Inferior parietal cortex (tissue), 1 donor: Measurements from ENCODE around the gene LAIR1.
"Not testable (repeated sequence)": the region's sequence is repeated elsewhere in the genome, so short reads cannot be mapped to it uniquely, and the experiment has no call there.

Source experiments
- DNase-seq: peaks from one replicate; pipeline ENCODE4 v3.0.0-alpha.2; 2016; ENCODE audit errors: extremely low spot score

The LAIR1 gene, protein sequence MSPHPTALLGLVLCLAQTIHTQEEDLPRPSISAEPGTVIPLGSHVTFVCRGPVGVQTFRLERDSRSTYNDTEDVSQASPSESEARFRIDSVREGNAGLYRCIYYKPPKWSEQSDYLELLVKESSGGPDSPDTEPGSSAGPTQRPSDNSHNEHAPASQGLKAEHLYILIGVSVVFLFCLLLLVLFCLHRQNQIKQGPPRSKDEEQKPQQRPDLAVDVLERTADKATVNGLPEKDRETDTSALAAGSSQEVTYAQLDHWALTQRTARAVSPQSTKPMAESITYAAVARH

DNA sequence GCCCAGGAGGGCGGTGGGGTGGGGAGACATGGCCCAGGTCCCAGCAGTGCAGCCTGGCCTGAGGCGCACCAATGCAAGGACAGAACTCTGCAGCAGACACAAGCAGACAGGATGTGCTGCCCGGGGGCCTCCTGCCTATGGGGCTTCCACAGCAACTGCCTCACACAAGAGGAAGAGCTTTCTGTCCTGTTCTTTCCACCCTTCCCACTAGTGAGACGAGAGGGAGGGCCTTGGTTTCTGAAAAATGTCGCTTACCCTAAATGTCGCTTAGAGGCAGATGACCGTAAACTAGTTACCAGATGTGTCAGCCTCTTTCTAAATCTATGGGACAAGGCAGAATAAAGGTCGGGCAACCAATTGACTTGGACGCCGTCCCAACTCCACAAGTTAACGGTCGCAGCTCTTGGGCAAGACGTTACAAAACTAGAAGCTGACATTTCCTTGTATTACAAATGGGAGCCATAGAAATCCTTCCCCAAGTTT lies at the start of gene LAIR1:
Gene LAIR1, minus strand, starts transcription at position 157 of the 483 bp plus-strand sequence. Its CDS starts 127 bp downstream, at position 30.
- DNase-seq = no peak

DNA sequence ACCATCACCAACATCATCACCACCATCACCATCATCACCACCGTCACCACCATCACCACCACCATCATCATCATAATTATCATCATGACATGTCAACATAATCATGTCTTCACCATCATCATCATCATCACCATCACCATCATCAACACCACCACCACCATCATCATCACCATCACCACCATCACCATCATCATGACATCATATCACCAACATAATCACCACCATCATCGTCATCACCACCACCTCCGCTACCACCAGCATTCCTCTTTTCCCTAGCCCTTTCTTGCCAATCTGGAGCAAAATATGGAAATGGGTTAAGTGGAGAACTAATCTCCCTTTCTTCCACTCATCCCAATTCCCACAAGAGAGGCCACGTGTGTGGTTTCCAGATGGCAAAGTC lies 49.4 kb upstream of the LAIR1 start:
- no peak for DNase-seq

DNA sequence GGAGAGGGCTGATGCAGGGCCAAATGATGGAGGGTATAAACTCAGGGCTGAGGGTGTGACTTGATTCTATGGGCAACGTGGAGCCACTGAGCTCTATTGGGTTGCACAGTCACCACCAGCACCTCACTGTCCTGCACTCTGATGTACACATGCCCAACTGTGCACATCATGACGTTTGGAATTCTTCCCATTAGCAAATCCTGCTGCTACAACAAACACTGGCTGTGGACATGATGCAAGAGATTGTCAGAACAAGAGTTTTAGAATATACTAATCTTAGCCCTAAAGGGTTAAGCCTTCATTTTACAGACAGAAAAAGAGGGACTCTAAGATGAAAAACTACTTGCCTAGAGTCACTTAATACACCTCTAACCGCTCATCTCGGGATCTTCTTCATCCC lies 48.1 kb upstream of the LAIR1 start:
- no peak for DNase-seq

DNA sequence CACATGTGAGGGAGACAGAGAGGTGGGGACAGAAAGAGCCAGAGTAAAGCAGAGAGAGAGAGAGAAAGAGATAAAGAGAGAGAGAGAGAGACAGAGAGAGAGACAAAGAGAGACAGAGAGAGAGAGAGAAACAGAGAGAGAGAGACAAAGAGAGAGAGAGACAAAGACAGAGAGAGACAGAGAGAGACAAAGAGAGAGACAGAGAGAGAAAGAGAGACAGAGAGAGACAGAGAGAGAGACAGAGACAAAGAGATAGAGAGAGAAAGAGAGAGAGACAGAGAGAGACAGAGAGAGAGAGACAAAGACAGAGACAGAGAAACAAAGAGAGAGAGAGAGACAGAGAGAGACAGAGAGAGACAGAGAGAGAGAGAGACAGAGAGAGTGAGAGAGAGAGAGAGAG lies 46.3 kb upstream of the LAIR1 start:
- no peak for DNase-seq

DNA sequence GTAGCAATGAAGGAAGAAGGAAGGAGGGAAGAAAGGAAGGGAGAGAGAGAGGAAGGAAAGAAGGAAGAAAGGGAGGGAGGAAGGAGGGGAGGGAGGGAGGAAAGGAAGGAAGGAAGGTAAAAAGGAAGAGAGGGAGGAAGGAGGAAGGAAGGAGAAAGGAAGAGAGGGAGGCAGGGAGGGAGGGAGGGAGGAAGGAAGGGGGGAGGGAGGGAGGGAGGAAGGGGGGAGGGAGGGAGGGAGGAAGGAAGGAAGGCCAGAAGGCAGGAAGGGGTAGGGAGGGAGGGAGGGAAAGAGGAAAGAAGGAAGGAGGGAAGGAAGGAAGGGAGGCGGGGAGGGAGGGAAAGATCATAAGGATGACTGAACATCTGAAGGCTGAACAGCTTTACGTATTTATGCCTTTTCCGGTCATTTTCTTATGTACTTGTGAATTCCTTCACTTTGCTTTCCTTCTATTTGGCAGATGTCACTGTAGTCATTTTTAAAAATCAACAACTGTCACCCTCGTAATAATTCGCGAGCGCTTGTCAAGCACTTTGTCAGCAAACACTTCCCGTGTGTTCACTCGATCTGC lies 43.8 kb upstream of the LAIR1 start:
- DNase-seq = no peak

DNA sequence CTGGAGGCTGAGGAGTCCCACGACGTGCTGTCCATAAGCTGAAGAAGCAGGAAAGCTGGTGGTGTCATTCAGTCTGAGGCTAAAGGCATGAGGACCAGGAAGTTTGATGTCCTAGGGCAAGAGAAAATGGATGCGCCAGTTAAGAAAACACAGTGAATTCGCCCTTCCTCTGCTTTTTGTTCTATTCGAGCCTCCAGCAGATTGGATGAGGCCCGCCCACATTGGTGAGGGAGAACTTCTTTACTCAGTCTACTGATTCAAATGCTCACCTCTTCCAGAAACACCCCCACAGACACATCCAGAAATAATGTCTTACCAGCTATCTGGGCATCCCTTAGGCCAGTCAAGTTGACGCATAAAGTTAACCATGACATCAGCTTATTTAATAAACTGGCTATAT lies 43.0 kb upstream of the LAIR1 start:
- DNase-seq = no peak

DNA sequence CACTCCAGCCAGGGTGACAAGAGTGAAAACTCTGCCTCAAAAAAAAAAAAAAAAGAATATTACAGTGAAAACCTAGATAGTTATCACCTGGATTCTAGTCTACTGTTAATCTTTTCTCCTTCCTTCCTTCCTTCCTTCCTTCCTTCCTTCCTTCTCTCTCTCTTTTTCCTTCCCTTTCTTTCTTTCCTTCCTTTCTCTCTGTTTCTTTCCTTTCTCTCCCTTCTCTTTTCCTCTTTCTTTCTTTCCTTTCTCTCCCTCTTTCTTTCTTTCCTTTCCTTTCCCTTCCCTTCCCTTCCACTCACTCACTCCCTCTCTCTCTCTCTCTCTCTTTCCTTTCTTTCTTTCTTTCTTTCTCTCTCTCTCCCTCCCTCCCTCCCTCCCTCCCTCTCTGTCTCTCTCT lies 40.9 kb upstream of the LAIR1 start:
- no peak for DNase-seq

DNA sequence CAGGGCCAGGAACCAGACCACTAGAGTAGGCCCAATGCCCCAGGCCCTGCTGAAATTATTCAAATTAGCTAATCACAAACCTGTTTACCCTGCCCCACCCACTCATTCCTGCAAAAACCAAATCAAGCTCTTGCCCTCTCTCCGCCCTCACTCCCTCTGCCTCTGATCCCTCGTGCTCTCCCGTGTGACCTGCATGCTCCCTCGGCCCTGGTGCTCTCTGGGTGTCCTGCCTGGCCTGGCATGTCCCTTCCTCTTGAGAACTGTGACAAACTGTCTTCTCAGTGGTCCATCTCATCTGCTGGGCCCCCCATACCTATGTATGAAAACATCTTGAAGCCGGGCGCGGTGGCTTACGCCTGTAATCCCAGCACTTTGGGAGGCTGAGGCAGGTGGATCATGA lies 38.3 kb upstream of the LAIR1 start:
- no peak for DNase-seq

DNA sequence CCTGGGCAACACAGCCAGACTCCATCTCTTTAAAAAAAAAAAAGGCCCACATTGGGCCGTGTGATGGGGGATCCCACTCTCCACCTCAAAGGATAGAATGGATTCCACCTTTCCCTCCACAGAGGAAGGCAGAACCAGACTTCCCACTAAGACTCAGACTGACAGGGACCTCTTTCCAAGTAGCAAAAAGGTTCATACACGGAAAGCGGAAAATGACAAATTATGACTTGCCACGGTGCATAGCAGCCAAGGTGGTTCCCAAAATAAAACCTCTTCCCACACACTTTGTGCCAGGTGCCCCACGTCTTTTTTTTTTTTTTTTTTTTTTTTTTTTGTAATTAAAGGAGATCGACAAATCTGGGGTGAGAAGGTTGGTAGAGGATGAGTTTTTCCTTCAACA lies 36.2 kb upstream of the LAIR1 start:
- no peak for DNase-seq

DNA sequence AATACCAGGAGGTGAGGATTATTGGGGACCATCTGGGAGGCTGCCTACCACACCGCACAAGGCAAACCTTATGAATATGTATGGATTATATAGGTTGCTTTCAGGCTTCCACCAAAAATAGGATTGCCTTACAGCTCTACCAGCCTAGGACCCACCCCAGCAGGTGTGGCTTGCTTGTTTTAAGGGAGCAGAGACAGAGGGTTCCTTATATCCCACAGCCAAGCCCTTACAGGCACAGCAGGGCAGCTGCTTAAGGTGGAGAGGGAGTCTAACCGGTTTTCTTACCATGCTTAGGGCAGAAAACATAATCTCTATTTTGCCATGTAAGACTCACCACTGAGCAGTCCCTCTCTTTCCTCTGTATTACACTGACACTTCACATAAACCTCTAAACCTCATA lies 34.5 kb upstream of the LAIR1 start:
- no peak for DNase-seq

DNA sequence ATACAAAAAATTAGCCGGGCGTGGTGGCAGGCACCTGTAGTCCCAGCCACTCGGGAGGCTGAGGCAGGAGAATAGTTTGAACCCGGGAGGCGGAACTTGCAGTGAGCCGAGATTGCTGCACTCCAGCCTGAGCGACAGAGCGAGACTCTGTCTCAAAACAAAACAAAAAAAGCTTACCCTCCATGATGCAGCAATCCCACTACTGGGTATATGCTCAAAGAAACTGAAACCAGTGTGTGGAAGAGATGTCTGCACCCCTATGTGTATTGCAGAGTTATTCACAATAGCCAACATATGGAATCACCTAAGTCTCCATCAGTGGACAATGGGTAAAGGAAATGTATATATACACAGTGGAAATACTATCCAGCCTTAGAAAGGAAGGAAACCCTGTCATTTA lies 31.0 kb upstream of the LAIR1 start:
- DNase-seq = no peak

DNA sequence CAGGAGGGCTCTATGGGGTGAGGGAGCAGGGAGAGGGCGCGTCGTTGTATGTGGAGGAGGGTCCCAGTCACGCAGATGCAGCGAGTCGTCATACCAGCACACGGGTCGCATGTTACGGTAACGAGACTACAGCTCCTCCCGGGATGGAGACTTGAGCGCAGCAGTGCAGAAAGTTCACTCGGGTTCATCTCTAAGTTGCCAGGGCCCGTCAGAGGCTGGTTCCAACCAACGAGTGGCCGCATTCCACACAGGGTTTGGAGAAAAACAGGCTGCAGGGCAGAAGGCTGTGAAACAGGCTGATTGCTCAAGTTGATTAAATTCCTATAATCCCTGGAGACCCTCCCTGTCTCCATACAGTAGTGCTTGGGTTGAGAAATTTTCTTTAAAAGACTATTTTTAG lies 28.6 kb upstream of the LAIR1 start:
- DNase-seq = no peak

DNA sequence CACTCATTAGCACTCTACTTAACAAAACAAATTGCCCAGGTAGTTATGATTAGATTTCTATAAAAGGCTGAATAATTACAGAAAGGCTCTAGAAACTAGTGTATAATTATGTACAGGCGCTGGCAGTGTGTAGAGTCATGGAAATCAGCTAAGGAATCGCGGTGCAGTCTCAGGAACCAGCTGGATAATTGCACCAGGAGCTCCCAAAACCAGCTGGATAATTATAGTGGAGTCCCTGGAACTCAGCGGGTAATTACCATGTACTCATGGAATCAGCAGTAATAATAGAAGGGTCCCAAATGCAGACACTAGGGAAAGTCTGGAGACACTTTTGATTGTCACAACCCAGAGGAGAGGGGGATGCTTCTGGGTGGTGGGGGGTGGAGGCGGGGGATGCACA lies 27.4 kb upstream of the LAIR1 start:
- DNase-seq = no peak

DNA sequence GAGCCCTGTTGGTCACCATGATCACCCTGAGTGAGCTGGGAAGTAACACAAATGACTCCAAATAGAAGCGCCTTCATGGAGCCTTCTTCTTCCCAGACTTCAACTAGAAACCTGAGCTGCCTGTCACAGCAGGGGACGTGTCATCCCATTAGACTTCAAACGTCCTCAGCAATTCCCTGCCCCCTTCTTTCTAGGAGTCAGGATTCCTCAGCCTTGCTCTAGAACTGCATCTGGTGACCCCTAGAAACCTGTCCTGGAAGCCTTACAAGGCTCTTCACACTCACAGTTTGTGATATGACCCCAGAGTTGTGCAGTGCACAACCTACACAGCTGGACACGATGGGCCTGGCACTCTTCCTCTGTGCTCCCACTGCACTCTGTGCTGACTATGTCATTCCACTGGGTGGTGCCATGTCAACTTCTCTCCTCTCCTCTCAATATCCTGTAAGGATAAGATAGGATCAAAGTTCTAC lies 26.9 kb upstream of the LAIR1 start:
- no peak for DNase-seq

DNA sequence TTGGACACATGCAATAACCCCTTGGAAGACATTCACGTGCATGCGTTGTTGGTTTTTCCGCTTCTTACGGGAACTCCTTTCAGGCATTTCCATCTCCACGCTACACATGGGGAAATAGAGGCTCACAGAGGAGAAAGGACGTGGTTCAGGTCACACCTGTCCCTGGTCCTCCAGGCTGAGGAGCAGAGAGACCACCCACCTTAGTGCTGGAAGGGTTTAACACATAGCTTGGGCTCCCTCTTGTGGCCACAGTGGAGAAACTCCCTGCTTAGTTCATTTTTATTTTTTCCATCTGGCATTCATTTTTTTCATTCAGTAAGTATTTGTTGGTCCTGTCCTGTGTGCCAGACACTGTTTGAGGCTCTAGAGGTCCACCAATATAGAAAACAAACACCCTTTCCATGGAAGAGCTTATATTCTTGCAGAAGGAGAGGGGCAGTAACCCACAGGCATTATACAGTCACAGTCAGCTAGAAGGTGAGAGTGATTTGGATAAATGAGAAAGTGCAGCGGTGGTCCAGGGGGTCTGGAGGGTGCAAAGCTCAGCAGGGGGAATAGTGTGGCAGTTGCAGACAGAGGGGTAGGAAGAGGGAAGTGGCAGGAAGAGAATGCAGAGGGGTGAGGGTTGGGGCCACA lies 26.3 kb upstream of the LAIR1 start:
- peak; percentile 72 for DNase-seq

DNA sequence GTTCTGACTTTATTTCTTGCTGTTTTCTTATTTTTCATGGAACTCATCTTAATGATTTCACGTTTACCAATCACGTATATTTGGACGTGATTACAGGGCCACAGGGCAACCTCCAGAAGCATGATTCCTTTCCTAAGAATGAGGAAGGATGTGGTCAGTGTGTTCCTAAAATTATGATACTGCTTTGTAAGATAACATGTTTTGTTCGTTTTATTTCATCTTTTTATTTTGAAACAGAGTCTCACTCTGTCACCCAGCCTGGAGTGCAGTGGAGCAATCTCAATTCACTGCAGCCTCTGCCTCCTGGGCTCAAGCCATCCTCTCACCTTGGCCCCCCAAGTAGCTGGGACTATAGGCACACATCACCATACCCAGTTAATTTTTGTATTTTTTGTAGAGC lies 24.8 kb upstream of the LAIR1 start:
- DNase-seq = no peak

DNA sequence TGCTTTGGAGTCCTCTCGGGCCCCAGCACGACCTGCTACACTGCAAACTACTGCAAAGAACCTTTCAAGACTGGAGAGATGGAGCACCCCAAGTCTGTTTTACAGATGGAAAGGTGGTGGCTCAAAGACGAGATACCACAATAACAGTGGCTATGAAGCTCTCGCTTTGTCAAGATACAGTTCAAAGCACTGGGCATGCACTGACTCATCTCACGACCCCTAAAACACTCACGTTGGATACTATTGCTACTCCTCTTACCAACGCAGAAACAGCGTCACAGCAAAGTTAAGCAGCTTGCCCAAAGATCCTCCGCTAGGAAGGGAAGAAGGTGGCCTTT lies 24.0 kb upstream of the LAIR1 start:
- DNase-seq = no peak

DNA sequence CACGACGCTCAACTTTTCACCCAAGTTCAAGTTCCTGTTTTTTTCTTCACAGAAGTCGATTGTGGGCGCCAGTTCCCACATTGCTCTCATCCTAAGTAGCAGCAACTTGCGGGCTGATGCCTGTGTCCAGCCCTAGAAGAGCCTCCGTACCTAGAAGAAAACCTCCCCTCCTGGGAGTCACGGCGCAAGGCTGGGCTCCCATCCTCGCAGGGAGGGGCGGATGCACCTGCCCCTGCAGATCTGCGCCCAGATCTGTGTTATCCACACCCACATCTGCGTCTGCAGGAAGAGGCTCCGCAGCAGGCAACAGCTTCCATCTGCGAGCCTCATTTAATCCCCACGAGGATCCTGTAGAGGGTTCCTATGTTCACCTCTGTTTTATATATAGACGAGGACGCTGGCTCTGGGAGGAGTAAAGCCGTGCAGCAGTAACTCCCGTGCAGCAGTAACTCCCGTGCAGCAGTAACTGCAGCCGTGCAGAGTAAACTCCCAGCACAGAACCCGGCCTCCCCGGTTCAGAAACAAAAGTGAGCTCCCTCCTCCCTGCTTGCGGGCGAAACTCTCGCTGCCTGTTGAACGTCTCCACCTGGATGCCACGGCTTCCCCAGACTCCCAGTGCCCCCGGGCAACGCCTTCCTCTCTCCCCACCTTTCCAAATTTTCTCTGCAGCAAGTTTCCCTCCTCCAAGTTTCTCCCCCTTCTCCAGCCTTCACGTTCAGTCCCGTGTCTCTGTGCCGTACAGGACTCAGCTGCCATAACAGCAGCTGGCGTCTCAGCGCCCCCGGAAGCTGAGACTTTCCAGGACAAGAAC lies 23.5 kb upstream of the LAIR1 start:
- no peak for DNase-seq

DNA sequence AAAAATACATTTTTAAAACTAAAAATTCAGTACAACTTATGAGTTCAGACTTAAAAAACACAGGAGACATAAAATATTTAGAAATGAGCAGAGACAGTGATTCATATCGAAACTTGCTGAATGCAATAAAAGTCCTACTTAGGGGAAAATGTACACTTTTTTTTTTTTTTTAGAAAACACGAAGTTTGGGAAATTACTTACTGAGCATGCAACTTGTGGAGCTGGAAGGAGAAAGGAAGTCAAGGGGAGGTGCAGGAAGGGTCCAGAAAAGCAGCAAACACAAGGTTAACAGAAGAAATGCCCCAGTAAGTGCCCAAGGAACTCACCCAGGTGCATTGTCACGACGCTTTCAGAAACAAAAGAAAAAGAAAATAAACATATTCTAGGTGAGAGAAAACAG lies 18.6 kb upstream of the LAIR1 start:
- no peak for DNase-seq

DNA sequence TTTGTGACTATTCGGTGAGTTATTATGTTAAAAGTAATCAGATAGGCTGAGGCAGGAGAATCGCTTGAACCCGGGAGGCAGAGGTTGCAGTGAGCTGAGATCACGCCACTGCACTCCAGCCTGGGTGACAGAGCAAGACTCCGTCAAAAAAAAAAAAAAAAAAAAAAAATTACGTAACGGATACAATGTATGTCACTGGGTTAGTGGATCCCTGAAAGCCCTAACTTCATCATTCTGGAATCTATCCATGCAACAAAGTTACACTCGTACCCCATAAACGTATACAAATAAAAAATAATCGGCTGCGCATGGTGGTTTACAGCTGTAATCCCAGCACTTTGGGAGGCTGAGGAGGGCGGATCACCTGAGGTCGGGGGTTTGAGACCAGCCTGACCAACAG lies 17.3 kb upstream of the LAIR1 start:
- not testable (repeated sequence) for DNase-seq

DNA sequence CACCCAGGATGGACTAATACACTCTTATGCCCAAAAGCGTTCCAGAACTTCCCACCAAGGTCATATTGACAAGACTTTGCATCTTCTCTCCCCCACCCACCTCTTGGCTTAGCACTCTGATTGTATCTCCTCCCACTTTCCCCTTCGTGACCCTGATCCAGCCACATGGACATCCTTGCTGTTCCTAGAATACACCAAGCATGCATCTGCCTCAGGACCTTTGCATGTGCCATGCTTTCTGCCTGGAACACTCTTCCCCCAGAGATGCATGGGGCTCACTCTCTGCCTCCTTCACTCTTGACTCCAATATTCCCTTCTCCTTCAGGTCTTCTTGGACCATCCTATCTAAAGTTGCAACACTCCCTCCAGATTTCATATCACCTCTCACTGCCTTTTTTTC lies 16.2 kb upstream of the LAIR1 start:
- no peak for DNase-seq

DNA sequence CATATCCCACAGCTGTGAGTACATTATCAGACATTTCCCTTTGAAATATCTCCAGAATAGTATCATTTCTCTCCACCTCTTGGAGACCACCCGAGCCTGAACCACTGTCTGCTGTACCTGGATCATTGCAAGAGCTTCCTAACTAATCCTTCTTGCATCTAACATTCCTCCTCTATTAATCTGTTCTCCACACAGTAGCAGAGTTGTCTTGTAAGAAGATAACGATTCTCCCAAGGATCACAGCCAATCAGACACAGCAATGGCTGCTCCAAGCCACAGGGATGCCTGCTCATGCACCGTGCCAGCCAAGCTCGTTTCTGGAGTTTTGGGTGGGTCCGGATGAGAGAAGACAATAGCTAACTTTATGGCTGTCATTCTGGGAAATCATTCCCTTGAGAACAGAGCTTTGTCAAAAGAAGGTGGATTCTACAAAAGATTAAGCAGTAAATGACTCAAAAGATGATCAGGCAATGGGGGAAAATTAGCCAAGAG lies 14.5 kb upstream of the LAIR1 start:
- no peak for DNase-seq
